Measurements from ENCODE around the gene DEPDC7.
"Not testable (repeated sequence)": the region's sequence is repeated elsewhere in the genome, so short reads cannot be mapped to it uniquely, and the experiment has no call there.

The DEPDC7 gene

DNA sequence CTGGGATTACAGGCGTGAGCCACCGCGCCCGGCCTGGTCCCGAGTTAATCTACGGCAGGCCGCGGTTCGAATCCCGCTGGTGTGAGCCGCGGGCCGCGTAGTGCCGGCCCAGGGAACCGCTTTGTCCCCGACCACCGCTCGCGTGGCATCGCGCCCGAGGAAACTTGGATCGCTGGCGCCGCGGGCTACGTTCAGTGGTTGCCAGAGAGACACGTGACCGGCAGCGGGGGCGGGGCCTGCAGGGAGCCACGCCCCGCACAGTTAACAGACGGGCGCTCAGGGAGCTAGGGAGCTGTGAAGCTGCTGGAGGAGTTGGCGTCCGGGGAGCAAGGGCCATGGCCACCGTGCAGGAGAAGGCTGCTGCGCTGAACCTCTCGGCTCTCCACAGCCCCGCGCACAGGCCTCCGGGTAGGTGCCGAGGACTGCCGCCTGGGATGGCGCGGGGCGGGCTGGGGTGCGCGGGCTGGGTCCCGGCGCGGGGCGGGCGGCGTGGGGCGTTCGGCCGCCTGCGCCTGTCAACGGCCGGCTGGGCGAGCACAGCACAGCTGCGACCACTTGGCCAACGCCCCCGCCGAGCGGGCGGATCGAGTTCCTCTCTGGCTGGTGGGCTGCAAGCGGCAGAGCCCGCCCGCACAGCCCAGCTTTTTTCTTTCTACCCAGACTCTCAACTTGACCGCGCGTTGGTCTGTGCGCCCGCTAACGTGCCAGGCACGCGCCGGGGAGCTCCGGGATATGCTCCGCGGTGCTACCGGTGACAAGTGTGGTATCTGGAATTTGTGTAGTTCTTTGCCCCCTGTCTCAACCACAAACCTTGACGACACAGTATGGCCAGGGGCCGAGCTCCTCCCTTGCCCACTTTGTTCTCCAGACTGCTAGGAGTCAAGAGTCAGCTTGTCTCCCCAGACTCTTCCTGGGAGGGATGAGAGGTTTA is at the start of gene DEPDC7:
Gene DEPDC7 (plus strand): TSS at position 258 of the 931 bp plus-strand sequence. CDS start 78 bp downstream, at position 336.
- in situ Hi-C loops (cut with HindIII; ENCODE audit: low sequenced_read_pairs), result no loop called here

DNA sequence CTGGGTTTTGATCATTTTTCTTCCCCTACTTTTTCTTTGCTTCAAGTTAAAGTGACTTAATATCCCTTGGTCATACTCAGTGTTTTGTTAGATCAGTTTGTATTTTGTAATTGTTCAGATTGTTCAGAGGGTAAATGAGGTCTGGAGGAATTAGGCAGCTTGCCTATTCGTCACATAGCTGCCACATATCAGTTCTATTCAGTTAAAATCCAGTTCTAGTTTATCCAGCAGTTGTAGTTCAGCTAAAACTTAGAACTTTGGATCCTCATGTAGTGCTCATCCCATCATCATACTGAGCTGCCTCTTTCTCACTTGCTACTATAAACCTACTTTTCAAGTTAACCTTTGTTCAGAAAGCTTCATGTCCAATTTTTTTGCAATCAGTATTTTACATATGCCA is 47.1 kb upstream of the DEPDC7 start:
- in situ Hi-C loops (cut with HindIII; ENCODE audit: low sequenced_read_pairs), result no loop called here

DNA sequence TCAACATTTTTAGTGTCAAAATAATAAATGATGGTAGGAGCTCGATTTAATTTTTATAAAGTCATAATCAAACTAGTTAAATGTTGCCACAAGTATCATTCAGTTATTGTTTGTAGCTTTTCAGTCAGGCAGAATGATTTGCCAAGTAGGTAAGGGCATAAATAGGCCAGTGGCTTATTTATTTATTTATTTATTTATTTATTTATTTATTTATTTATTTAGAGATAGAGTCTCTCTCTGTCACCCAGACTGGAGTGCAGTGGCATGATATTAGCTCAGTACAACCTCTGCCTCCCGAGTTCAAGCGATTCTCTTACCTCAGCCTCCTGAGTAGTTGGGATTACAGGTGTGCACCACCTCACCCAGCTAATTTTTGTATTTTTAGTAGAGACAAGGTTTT is 43.4 kb upstream of the DEPDC7 start:
- in situ Hi-C loops (cut with HindIII; ENCODE audit: low sequenced_read_pairs), result not testable (repeated sequence)

DNA sequence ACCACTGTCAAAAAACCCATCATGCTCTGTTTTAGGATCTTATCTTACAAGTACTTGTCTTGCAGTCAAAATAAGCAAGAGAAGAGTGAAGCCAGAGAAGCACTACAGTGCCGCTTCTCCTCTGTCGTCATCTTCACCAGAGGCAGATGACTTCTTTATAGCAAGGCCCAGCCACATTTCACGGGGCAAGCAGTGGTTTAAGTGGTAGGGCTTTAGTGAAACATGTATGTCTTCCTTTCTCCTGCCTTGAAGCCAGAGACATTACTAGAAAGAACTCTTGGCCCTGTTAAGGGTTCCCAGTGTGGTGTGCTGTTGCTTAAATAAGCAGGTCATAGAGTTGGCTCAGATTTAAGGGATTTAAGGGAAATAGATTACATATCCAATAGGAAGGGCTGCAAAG is 42.9 kb upstream of the DEPDC7 start:
- in situ Hi-C loops (cut with HindIII; ENCODE audit: low sequenced_read_pairs), result no loop called here

DNA sequence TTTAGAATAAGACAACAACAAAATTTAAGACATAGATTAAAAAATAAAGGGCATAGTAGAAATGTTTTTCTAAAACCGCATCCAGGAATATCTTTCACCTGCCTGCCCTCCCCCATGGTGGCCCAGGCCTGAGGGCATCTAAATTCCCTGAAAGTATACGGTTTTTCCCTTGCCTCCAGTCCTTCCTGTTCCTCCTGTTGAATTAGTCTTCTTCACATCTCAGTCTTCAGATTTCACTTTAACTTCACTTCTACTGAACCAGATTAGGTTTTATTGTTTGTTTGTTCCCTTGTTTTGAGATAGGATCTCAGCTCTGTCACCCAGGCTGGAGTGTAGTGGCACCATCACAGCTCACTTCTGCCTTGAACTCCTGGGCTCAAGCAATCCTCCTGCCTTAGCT is 33.1 kb upstream of the DEPDC7 start:
- in situ Hi-C loops (cut with HindIII; ENCODE audit: low sequenced_read_pairs), result no loop called here

DNA sequence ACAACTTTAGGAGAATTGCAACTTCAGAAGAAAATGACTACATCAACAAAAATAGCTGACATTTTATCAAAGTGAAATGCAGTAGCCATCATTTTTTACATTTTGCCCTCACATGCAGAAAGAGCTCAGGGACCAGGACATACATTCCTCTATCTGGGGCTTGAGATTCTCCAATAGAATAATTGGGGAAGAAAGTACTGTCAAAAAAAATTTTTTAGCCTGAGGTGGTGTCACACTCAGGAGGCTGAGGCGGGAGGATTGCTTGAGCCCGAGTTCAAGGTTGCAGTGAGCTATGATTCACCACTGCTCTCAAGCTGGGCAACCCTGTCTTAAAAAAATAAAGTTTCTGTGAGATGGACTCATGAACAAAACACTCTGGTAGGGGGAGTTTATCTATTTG is 32.2 kb upstream of the DEPDC7 start:
- in situ Hi-C loops (cut with HindIII; ENCODE audit: low sequenced_read_pairs), result no loop called here

DNA sequence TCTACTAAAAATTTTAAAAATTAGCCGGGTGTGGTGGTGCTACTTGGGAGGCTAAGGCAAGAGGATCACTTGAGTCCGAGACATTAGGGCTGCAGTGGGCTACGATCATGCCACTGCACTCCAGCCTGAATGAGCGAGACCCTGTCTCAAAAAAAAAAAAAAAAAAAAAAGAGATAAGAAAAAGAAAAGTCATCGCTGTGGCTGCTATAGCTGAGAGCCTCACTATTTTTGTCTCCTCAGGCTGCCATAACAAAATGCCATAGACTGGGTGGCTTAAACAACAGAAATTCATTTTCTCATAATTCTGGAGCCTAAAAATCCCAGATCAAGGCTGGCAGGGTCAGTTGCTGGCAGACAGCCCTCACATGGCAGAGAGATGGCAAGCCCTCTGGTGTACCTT is 30.1 kb upstream of the DEPDC7 start:
- in situ Hi-C loops (cut with HindIII; ENCODE audit: low sequenced_read_pairs), result no loop called here

DNA sequence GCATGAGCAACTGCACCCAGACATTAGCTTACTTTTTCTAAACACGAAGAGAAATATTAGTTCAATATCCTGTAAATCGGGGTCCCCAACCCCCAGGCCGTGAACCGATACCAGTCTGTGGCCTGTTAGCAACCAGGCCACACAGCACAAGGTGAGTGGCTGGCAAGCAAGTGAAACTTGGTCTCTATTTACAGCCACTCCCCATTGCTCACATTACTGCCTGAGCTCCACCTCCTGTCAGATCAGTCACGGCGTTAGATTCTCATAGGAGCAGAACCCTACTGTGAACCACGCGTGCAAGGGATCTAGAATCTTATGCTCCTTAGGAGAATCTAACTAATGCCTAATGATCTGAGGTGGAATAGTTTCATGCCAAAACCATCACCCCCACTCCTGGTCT is 27.8 kb upstream of the DEPDC7 start:
- in situ Hi-C loops (cut with HindIII; ENCODE audit: low sequenced_read_pairs), result no loop called here

DNA sequence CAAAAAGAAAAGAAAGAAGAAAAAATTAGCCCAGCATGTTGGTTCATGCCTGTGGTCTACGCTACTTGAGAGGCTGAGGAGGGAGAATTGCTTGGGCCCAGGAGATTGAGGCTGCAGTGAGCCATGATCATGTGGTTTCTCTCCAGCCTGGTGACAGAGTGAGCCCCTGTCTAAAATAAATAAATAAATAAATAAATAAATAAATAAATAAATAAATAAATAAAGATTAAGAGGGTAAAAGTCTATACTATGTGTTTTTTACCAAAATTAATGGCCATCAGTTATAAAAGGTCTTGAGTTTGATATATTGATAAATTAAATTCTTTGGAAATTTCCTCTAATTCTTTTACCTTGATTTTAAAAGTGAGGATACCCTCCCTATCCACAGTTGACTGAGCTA is 25.2 kb upstream of the DEPDC7 start:
- in situ Hi-C loops (cut with HindIII; ENCODE audit: low sequenced_read_pairs), result no loop called here

DNA sequence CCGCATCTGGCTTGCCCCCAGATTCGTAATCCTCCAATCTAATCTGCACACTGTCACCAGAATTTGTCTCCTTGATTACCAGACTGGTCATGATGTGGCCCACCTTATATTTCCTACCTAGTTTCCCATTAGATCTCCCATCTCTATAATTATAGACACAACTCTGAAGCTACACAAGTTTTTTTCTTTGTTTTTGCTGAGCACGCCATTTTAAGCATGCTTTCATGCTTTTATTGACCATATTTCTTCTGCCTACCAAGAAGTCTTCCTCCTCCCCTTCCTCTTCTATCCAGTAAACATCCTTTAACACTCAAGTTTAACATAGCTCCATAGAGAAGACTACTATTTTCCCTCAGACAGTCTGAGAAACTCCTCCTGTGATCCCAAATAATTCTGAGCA is 24.3 kb upstream of the DEPDC7 start:
- in situ Hi-C loops (cut with HindIII; ENCODE audit: low sequenced_read_pairs), result no loop called here

DNA sequence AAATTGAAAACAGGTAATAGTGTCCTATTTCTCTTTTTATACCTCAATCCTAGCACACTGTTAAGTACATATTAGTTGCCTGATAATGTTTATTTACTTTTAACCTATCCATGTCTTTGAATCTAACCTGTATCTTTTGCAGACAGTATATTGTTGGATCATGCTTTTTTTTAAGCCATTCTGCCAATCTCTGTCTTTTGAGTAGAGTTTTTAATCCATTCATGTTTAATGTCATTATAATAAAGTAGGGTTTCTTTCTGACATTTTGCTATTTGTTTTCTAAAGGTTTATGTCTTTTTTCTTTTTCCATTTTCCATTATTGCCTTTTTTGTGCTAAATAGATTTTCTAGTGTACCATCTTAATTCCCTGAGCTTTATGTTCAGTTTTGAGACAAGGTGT is 23.8 kb upstream of the DEPDC7 start:
- in situ Hi-C loops (cut with HindIII; ENCODE audit: low sequenced_read_pairs), result no loop called here

DNA sequence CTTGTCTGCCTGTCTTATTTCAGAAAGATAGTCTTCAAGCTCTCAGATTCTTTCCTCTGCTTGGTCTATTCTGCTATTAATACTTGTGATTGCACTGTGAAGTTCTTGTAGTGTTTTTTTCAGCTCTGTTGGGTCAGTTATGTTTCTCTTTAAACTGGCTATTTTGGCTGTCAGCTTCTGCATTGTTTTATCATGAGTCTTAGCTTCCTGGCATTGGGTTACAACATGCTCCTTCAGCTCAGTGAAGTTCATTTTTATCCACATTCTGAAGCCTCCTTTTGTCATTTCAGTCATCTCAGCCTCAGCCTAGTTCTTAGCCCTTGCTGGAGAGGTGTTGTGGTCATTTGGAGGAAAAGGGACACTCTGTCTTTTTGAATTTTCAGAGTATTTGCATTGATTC is 15.5 kb upstream of the DEPDC7 start:
- in situ Hi-C loops (cut with HindIII; ENCODE audit: low sequenced_read_pairs), result no loop called here

DNA sequence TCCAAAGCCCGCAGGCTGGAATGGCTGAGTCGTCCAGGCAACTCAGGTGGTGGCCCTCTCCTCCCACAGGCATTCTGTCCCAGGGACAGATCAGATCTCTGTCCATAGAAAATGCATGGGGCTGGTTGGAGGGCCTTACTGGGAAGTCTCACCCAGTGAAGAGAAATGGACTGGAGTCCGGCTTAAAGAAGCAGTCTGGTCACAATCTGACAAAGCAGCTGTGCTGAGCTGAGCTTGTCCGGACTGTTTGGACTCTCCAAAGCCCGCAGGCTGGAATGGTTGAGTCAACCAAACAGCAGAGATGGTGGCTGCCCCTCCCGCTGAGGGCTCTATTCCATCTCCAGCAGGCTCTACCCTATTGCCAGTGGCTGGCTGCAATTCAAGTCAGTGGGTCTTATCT is 14.4 kb upstream of the DEPDC7 start:
- in situ Hi-C loops (cut with HindIII; ENCODE audit: low sequenced_read_pairs), result no loop called here

DNA sequence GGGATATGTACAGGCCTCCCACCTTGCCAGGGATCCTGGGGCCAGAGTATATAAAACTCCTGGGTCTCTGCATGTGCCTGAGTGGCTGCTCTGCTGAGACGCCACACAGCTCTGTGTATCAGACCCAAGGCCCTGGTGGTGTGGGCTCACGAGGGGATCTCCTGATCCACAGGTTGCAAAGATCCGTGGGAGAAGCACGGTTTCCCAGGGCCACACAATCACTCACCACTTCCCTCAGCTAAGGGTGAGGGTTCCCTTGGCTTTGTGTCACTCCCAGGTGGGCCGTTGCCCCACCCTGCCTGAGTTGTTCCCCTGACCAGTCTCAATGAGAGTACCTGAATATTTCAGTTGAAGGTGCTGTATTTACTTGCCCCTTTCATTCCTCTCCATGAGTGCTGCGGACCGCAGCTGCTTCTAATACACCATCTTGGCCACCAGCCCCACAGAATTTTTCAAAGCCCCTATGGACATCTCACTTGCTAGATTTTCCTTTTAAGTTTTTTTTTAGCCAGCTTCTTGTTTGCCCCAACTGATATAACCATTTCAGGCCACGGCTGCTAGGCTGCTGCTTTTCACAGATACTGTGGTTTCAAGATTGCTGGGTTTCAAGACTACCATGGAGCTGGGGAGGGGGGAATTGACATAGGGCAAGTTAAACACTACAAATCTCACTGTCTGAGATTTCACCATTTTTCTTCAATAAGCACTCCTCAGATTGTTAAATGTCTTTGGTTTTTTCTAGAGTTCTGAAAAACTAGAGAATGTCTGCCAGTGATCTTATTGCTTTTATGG is 13.7 kb upstream of the DEPDC7 start:
- in situ Hi-C loops (cut with HindIII; ENCODE audit: low sequenced_read_pairs), result no loop called here

DNA sequence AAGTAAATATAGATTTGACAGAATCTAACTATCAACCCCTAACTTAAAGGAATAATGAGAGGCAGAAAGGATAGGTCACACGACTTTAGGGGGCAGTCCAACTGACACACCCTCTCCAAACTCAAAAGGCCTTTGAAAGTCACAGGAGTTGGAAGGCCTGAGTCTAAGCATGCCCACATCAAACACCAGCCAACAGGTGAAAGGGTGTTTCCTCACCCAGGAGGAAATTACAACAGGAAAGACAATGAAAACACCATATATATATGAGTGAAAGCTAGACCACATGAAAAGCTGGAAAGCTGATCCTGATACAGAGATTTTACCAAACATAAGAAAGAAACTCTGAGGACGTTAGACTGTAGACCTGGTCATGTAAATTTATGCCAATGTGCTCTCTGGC is 10.5 kb upstream of the DEPDC7 start:
- in situ Hi-C loops (cut with HindIII; ENCODE audit: low sequenced_read_pairs), result no loop called here

DNA sequence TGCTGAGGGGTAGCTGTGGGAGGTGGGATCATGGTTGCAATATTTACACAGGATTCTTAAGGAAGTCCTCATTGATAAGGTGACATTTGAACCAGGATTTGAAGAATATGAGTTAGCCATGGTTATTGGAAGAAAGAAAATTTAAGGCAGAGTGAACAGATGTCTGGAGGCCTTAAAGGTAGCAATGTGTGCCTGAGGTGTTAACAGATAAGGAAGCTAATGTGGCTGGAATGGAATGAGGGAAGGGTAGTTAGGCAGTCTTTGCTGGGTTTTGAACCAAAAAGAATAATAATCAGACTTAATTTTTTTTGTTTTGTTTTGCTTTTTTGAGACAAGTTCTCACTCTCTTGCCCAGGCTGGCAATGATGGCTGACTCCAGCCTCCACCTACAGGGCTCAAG is 9.7 kb upstream of the DEPDC7 start:
- in situ Hi-C loops (cut with HindIII; ENCODE audit: low sequenced_read_pairs), result no loop called here

DNA sequence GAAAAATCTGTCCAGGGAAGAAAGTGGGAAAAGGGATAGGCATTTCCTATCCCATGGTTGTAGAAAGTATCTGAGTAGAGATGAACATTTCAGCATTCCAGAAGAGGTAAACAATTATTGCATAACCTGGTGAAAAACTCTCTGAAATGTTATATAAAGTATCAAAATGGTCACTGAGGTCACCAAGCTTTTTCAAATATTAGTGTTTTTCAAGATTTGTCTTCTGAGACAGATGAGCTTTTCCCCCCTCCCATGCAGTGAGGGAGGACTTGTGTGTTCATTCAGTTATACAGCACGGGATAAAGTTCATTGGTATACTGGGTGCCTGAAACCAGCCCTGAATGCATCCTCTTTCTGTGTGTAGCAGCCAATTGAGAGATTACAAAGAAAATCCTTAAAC is 1.9 kb upstream of the DEPDC7 start:
- in situ Hi-C loops (cut with HindIII; ENCODE audit: low sequenced_read_pairs), result no loop called here

DNA sequence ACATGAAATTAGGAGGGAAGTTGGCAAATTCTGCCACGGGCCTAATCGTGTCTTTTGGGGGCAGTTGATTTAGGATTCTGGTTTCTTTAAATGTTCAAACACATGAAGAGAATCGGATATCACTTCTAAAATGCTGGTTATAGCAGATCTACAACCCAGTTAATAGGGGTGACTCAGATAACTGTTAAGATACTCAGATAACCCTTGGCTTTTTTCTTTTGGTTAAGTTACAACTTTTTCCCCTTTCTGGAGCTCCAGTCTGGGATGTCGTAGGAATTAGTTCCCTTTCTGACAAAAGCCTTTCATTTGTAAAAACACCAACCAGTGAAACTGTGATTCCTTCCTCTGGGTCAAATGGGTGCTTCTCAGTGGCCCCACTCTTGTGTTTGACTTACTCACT is 976 bp downstream of the DEPDC7 start:
- in situ Hi-C loops (cut with HindIII; ENCODE audit: low sequenced_read_pairs), result no loop called here

DNA sequence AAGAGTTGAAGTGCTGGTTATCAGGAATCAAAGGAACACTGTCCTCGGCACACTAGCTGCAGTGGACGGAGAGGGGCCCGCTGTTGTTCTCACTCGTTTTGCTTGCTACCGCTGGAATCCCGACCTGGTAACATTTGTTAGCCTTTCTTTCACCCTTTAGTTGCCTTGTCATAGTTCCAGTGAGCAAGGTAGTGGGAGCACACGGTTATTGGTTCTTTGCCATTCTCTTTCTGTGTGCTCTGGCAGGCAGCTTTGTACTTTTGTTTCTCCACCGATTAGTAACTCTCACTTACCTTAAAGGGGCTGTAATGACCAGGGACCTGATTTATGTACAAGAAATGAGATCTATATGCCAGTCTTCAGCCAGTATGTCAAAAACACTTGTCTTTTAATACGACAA is 1.8 kb downstream of the DEPDC7 start:
- in situ Hi-C loops (cut with HindIII; ENCODE audit: low sequenced_read_pairs), result no loop called here

DNA sequence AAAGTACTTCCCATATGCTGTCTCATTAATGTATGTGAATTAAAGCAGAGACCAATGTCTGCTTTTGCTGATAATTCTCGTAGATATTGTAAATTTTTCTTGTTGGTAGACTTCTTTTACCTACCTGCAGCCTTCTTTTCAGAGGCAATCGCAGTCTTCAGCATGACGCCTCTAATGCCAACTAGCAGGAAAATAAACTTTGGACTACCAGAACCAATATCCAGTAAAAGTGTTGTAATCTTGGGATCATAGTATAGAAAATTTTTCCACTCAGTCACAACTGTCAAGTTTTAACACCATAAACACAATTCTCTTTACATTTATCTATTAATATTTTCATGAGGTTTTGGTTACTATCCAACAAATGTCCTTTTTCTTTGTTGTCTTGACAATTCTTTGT is 2.3 kb downstream of the DEPDC7 start:
- in situ Hi-C loops (cut with HindIII; ENCODE audit: low sequenced_read_pairs), result no loop called here

DNA sequence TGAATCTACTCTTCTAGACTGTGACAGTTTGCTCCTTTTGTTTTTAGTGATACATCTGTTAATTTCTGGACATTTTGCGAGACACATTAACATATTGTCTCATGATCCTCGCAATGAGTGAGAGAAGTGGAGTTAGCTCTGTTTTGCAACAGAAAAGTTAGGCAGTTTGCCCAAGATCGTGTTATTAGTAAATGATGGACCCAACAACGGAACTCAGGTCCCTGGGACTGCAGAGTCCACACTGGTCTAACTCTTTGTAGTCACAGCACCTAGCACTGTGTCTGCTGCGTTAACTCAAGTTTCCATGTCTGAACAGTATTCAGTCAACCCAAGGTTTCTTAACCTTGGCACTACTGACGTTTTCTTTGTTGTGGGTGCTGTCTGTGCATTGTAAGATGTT is 3.2 kb downstream of the DEPDC7 start:
- in situ Hi-C loops (cut with HindIII; ENCODE audit: low sequenced_read_pairs), result no loop called here

DNA sequence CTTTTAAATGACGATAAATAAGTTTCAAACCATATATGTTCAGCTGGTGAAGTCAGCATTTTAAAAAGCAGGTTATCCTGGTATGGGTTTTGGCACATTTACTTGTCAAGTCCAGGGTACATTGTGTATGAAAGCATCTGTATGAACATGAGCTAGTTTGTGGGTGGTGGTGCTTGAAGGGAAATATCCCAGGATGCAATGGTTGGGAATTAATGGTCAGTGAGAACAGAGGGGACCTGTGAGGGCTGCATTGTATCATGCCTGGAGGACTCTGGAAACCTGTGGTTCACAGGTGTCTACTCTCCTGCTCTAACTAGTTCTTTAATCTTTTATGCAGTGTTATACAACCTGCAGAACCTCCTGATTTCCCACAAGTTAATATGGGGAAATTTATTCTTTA is 5.8 kb downstream of the DEPDC7 start:
- in situ Hi-C loops (cut with HindIII; ENCODE audit: low sequenced_read_pairs), result no loop called here

Data from DLD1 (cell line).